Psoas muscle (tissue), 8 donors: Measurements from ENCODE around the gene SSTR5. TPM values are rescaled to one million over a fixed set of nuclear protein-coding genes. Genes with fewer than 3 reads are reported as not detected.

Experiments used
- ATAC-seq, 4 donors: fragments of 200-7000 bp; cut with Tn5 transposase; one replicate each; pipeline ENCODE4 v1.9.1; 2020; ENCODE audit warnings: moderate library complexity in 3 of 4, mild to moderate bottlenecking in 2 of 4
- DNase-seq, 2 donors: peaks; one replicate each; pipeline ENCODE4 v3.0.0-alpha.2; 2020
- H3K27ac ChIP-seq: fragments of 200-600 bp; one replicate; pipeline ENCODE4 v1.8.0; 2022
- H3K27me3 ChIP-seq, 3 donors: fragments of 200-600 bp in 1 of 3; one replicate each; pipeline versions ENCODE4 v1.6.1 to v1.8.0; 2013 to 2022; ENCODE audit warnings: low read length in 2 of 3, mild to moderate bottlenecking in 2 of 3, moderate library complexity in 1 of 3; ENCODE audit not compliant: insufficient read depth in 3 of 3
- H3K36me3 ChIP-seq, 2 donors: fragments of 200-600 bp in 1 of 2; one replicate each; pipeline versions ENCODE4 v1.6.1 to v1.8.0; 2013 to 2022; ENCODE audit warnings: low read depth in 1 of 2, mild to moderate bottlenecking in 1 of 2, moderate library complexity in 1 of 2; ENCODE audit not compliant: insufficient read depth in 1 of 2
- H3K4me1 ChIP-seq: fragments of 200-600 bp; one replicate; pipeline ENCODE4 v1.8.0; 2022
- H3K4me3 ChIP-seq: fragments of 200-600 bp; one replicate; pipeline ENCODE4 v1.8.0; 2022; ENCODE audit warnings: mild to moderate bottlenecking
- H3K9me3 ChIP-seq: fragments of 200-600 bp; one replicate; pipeline ENCODE4 v1.8.0; 2022
- WGBS, 3 donors: extraction: QIAGEN DNeasy Blood & Tissue Kit; methylation state at CpG; one replicate each; pipeline versions ENCODE4 v1.1.6 to v1.1.7; 2013; 5-methylcytosine and 5-hydroxymethylcytosine counted together
- intact Hi-C, 2 donors: fragments of 100-400 bp; cut with DNase I; formaldehyde crosslinking; loops; one replicate each; pipeline versions ENCODE4 v1.11.0 to v1.14.2; 2022
- polyA plus RNA-seq, 3 donors: library from polyadenylated mRNA; stranded (reverse); fragments of 200-250 nt; gene quantifications; one replicate each; pipeline ENCODE4 v1.2.3, GENCODE V29; 2013
- total RNA-seq, 4 donors: library from RNA; stranded (reverse); fragmentation: NEBNext Ultra II Directional in 2 of 4; extraction: Animal tissue kit (Norgen Biotek cat#: 25700) in 2 of 4; gene quantifications; one replicate each; pipeline versions ENCODE4 v1.2.1 to v1.2.4, GENCODE V29; 2021 to 2023
- TF ChIP-seq, protein P1 (sequence below): fragments of 200-600 bp; IDR thresholded peaks from one replicate; pipeline ENCODE4 v1.8.0; 2022; ENCODE audit warnings: antibody characterized with exemption
- donor health status: healthy with polysubstance abuse.
- donor health status: DM: no; HTN: no; CAD: no; lungs with moderate emphysema.
- donor health status: Bipolar disorder and iron deficiency.
- donor health status: healthy.
- donor health status: DM: yes; HTN: yes; CAD: no.
- donor health status: DM: no; HTN: no; CAD: no.
- donor health status: DM: no; HTN: no; CAD: no.
- donor health status: DM: yes; HTN: yes; CAD: no.

SSTR5 gene
- total and polyA plus RNA-seq, 7 donors = 0.03 to 0.32 (median 0.08) TPM; not detected in 3

GRCh38 chr16:1102921-1103635 is 30.5 kb downstream of the SSTR5 start:
- WGBS, 3 donors = 3 to 13% (median 8%) methylated on average over 16 to 61 of the region's 61 CpGs
- H3K4me1 ChIP-seq = peaks cover 8% of the 10 kb centered on the region
- no peaks in the 10 kb centered on the region for H3K9me3 ChIP-seq
- intact Hi-C loops = loop anchor here (1.0 kb wide), 2 partner anchors 46 to 47 kb away; no protein-coding TSS in a partner anchor
- TF ChIP-seq, protein P1, sequence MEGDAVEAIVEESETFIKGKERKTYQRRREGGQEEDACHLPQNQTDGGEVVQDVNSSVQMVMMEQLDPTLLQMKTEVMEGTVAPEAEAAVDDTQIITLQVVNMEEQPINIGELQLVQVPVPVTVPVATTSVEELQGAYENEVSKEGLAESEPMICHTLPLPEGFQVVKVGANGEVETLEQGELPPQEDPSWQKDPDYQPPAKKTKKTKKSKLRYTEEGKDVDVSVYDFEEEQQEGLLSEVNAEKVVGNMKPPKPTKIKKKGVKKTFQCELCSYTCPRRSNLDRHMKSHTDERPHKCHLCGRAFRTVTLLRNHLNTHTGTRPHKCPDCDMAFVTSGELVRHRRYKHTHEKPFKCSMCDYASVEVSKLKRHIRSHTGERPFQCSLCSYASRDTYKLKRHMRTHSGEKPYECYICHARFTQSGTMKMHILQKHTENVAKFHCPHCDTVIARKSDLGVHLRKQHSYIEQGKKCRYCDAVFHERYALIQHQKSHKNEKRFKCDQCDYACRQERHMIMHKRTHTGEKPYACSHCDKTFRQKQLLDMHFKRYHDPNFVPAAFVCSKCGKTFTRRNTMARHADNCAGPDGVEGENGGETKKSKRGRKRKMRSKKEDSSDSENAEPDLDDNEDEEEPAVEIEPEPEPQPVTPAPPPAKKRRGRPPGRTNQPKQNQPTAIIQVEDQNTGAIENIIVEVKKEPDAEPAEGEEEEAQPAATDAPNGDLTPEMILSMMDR = peak; percentile 65
- DNase-seq (peak; percentile 65 to 84), ATAC-seq (peak; percentile 59 to 68 (median 64))
- H3K27me3 ChIP-seq = peaks cover 0 to 54% (median 3%) of the 10 kb centered on the region in 3 donors
- no peak overlapping the region for H3K27ac ChIP-seq
- H3K4me3 ChIP-seq = peak overlapping the region; percentile 35
- no peaks in the 10 kb centered on the region for H3K36me3 ChIP-seq

DNA sequence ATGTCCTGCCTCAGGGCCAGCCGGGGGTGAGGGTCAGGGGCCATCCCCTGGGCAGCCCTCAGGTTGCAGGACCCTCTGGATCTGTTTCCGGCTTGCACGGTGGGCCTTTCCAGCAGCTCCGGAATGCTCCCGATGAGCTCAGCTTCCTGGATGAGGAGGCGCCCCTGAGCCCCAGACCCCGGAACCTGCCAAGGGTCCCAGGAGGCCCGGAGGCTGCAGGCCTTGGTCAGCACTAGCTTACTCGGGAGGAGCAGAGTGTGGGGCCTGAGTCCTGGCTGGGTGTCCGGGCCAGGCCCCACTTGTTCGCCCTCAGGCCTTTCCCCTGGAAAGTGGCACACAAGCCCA is 31.1 kb downstream of the SSTR5 start:
- WGBS, 3 donors = 38 to 62% (median 40%) methylated on average over 11 of the region's 11 CpGs
- no peak overlapping the region for H3K27ac ChIP-seq
- H3K4me3 ChIP-seq = no peak overlapping the region
- DNase-seq (no peak), ATAC-seq (no peak)
- no peaks in the 10 kb centered on the region for H3K36me3 ChIP-seq
- intact Hi-C loops = no loop called here
- H3K9me3 ChIP-seq = no peaks in the 10 kb centered on the region
- H3K4me1 ChIP-seq = peaks cover 3% of the 10 kb centered on the region
- TF ChIP-seq, protein P1 = no peak
- peaks cover 0 to 56% (median 5%) of the 10 kb centered on the region in 3 donors for H3K27me3 ChIP-seq

GRCh38 chr16:1105888-1106620 is 33.5 kb downstream of the SSTR5 start:
- no peaks in the 10 kb centered on the region for H3K4me1 ChIP-seq
- intact Hi-C loops = no loop called here
- no peak overlapping the region for H3K4me3 ChIP-seq
- TF ChIP-seq, protein P1 = peak; percentile 62
- H3K9me3 ChIP-seq = no peaks in the 10 kb centered on the region
- DNase-seq (peak; percentile 57 to 73), ATAC-seq (peak; percentile 78 to 81 (median 80))
- H3K27ac ChIP-seq = no peak overlapping the region
- WGBS, 3 donors = 21 to 28% (median 27%) methylated on average over 24 to 26 of the region's 26 CpGs
- no peaks in the 10 kb centered on the region for H3K36me3 ChIP-seq
- peaks cover 0 to 75% (median 8%) of the 10 kb centered on the region in 3 donors for H3K27me3 ChIP-seq

GRCh38 chr16:1106659-1107058 is 34.1 kb downstream of the SSTR5 start:
- H3K36me3 ChIP-seq = no peaks in the 10 kb centered on the region
- DNase-seq (no peak), ATAC-seq (no peak)
- TF ChIP-seq, protein P1 = no peak
- intact Hi-C loops = loop anchor here in 1 of 2 donors (1.0 kb wide), 1 partner anchor 88 kb away; no protein-coding TSS in a partner anchor
- no peak overlapping the region for H3K4me3 ChIP-seq
- H3K27ac ChIP-seq = no peak overlapping the region
- no peaks in the 10 kb centered on the region for H3K4me1 ChIP-seq
- H3K9me3 ChIP-seq = no peaks in the 10 kb centered on the region
- 66 to 80% (median 67%) methylated on average over 13 to 16 of the region's 16 CpGs for WGBS, 3 donors
- H3K27me3 ChIP-seq = peaks cover 0 to 81% (median 9%) of the 10 kb centered on the region in 3 donors
